GM19023 (cell line): ENCODE results near the gene NKX1-1.

Experiments used
- ATAC-seq: cut with Tn5 transposase; IDR thresholded peaks from one replicate; pipeline ENCODE4 v1.9.1; 2021; ENCODE audit warnings: mild to moderate bottlenecking, moderate library complexity; ENCODE audit not compliant: unreplicated experiment

NKX1-1 gene

DNA sequence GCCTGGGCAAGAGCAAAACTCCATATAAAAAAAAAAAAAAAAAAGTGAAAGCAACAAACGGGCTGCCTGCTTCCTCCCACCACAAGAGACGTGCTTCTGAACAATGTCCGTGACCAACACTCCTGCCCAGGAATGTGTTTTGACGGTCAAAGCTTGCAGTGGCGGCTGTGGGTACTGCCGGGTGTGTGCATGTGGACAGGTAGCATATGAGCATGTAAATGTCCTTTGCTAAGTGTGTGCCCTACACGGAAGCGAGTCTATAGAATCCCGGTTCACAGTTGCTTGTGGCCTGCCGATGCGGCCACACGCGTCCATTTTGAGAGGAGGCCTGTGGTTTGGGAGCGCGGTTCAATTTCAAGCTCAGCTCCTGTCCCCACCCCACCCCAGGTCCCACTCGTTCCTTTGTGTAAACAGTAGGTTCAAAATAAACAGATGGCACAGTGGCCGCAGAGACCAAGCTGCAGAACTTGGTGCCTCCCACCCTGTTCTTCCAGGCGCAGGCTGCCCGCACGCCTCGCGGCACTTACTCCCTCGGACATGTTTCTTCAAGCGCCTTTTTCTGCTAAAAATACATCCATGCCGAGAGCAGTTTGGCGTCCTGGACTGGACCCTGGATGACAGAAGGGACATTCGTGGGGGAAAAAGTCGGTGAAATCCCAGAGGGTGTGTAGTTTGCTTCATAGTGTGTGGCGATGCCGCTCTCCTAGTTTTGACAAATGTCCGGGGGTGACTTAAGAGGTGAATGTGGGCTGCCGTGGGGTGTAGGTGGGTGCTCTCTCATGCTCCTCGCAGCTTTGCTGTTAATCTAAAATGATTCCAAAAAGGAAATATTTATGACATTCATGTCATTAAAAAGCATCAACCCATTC is 11.5 kb upstream of the NKX1-1 start:
- no peak for ATAC-seq

DNA sequence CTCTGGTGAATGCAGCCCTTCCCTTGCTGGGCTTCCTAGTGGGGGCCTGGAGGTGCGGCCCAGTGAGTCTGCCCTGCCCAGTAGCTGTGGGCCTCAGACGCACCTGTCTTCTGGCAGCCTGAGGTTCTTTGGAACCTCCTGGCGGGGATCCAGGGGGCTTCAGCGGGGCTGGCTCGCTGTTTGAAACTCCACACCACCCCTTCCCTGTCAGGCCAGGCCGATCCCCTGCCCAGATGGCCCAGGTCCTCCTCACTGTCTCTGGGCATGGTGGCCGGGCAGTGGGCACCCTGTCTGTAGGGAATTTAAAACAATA is 10.7 kb upstream of the NKX1-1 start:
- no peak for ATAC-seq

DNA sequence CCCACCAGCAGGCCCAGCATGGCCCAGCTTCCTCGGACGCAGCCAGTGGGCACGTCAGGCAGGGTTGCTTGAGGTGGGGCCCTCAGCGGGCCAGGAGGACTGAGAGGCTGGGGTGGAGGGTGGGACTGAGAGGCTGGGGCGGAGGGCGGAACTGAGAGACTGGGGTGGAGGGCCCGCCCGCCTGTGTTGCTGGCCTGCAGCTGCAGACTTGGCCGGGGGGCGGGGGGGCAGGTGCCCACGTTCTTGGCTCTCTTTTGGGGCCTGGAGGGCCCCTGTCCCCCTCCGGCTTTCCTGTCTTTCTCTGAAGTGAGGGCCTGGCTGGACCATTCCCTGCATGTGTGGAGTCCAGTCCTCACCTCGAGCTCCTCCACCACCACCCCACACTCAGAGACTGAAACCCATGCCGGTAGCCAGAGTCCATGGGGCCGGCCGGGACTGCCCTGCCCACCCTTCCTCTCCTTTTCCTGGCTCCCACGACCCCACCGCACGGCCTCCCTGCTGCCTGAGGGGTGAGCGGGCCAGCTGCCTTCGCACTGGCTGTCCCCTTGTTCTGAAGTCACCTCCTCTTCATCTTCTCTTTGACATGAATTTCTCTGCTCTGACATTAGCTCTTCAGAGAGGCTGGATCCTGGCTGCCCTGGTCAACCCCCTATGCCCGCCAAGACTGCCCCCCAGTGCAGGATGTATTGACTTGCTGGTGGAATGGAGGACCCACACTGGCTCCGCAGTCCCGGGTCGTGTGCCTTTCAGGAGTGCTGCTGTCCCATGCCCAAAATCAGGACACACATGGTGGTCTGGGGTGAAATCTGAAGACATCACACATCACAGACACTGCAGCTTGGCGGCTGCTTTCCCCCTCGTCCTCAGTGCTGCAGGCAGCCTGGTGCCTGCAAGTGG is 10.1 kb upstream of the NKX1-1 start:
- ATAC-seq: no peak

DNA sequence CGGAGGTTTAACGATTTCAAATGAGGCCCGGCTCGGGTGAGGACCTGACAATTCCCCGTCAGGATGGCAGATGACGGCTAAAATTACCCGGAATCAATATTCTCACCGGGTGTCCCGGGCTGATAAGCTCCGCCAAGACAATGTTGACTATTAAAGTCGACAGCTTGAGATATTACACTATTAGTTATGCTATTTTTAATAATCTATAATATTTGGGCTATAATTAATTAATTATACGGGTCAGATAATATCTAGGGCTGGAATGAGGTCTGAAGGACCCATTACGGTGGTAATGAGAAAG is 9.4 kb upstream of the NKX1-1 start:
- no peak for ATAC-seq

DNA sequence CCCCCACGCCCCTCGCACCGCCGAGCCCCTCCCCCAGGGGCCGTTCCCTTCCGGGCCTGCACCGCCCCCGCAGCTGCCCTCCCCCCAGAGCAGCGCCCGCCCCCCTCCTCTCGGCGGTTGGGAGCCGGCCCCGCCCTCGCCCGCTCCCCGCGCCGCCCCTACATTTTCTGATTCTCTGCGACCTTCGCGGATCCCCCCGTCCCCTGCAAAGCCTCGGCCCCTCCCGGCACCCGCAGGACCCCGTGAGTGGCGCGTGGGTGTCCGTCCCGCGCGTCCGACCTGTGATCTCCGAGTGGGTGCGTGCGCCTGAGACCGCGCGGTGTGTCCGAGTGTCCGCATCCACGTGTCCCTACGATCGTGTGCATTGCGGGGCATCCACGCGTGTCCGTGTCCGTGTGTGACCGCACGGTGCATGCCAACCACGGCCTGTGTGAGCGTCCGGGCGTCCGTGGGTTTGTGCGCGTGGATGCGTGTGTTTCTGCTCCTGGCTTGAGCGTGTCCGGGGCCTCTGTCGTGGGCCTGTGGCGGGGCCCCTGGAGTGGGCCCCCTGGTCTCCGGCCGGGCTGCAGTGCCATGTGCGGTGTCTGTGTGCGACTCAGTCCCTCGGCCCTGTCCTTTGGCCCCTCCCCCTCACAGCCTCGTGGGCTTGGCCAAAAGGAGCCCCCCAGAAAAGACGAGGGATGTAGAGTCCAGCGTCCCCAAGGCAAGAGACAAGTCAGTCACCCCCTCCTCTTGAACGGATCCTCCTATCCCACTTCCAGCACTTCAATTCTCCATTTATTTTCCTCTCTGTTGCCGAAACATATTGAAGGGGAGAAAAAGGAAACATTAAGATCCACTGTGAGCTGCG is 8.8 kb upstream of the NKX1-1 start:
- ATAC-seq: no peak

DNA sequence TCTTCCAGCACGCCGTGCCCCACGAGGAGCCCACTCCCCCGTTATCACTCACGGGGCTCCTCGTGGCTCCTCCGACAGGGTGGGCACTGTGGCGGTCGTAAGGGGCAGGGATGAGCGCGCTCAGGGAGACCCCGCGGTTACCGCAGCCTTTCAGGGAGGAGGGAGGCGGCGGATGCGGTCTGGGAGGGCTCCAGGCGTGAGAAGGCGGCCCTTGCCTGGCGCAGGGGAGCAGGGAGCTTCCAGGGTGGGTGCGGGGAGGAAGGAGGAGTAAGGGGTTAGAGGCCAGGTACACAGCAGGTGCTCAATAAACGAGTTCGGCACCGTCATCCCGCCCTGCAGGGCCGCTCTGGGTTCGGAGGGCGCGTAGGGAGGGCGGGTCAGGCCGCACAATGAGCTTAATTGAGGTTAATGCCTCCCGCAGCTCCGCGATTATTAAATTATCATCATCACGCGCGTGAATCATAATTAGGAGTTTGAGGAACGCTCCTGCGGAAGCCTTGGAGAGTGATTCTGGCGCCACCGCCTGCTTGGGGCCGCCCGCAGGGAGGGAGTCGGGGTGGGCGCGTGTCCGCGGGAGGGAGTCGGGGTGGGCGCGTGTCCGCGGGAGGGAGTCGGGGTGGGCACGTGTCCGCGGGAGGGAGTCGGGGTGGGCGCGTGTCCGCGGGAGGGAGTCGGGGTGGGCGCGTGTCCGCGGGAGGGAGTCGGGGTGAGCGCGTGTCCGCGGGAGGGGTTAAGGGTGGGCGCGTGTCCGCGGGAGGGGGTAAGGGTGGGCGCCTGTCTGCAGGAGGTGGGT is 7.6 kb upstream of the NKX1-1 start:
- no peak for ATAC-seq

DNA sequence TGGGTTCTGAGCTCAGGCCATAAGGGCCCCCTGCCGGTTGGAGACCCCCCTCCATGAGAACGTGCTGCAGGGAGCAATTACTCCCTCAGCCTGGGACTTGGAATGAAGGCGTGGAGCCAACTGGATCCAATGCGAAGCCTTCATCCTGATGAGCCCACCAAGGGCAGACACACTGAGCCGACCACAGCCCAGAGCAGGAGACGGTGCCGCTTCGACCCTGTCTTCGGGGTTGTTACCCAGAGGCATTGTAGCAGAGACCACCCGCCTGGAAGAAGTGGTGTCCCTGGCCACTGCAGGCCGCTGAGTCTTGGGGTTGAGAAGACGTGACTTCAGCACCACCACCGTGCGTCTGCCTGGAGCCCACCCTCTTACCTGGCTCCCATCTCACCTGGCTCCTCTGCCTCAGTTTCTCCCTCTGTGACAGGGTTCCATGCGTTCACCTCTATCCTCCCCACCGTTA is 7.0 kb upstream of the NKX1-1 start:
- ATAC-seq: no peak

DNA sequence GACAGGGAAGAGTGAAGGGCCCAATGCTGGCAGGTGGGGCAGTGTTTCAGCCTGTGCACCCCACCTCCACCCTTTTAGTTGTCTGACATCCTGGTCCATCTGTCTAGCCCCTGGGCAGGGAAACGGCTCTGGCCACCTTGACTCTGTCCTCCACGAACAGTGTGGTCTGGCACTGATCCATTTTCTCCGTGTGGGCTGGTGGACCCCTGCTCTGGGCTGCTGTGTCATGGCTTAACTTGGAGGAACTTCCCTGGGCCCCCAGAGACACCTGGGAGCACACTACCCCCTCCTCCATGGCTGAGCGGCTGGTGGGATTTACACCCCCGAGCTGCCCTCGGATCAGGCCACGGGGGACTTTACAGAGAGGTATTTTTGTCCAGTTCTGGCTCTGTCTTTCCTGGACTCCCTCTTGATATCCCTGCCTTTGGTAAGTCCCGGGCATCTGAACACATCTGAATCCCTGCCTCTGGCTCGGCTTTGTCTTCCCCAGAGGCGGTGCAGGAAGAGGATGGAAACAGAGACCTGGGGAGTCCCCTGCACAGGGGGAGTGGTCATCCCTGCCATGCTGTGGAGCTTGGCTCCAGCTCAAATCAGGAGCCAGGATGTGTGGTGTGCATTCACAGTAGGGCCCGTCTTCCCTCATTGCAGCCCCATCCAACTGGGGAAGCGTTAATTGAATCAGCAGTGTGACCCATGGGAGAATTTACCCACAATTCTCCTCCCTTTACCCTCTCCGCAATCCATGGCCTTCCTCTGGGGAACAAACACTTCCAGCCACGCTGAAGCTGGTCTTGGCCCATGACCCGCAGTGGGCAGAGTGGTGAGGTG is 6.3 kb upstream of the NKX1-1 start:
- ATAC-seq: no peak

DNA sequence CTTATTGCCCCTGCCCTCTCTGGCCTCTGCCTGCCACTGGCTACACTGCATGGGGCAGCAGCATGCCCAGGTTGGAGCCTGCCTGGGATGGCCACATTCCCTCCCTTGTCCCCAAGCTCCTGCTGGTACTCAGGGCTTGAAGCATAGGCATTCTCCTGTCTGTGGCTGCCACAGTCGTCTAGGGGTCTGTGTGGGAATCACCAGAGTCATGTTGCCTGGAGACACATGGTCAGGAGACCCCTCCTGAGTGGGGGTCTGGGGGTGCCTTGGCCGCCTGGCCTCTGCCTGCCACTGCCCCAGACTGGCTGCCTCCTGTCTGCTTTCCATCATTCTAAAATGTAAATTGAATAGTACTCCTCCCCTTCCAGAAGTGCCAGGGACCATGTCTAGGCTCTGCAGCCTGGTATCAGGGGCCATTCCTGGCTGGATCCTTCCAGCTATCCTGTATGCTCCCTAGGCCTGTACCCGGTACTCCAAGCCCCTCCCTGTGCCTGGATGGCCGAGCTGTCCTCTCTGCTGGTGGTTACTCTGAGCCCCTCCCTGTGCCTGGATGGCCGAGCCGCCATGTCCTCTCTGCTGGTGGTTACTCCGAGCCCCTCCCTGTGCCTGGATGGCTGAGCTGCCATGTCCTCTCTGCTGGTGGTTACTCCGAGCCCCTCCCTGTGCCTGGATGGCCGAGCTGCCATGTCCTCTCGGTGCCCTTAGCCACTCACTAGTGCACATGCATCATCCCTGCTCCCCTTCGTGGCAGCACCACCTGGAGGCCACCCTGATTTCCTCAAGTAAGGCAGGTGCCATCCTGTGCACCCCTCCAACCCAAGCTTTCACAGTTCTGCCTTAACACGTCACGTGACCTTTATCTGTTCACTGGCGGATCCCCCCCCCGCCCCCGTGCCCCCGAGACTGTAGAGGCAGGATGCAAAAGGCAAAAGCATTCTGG is 5.5 kb upstream of the NKX1-1 start:
- ATAC-seq: no peak

DNA sequence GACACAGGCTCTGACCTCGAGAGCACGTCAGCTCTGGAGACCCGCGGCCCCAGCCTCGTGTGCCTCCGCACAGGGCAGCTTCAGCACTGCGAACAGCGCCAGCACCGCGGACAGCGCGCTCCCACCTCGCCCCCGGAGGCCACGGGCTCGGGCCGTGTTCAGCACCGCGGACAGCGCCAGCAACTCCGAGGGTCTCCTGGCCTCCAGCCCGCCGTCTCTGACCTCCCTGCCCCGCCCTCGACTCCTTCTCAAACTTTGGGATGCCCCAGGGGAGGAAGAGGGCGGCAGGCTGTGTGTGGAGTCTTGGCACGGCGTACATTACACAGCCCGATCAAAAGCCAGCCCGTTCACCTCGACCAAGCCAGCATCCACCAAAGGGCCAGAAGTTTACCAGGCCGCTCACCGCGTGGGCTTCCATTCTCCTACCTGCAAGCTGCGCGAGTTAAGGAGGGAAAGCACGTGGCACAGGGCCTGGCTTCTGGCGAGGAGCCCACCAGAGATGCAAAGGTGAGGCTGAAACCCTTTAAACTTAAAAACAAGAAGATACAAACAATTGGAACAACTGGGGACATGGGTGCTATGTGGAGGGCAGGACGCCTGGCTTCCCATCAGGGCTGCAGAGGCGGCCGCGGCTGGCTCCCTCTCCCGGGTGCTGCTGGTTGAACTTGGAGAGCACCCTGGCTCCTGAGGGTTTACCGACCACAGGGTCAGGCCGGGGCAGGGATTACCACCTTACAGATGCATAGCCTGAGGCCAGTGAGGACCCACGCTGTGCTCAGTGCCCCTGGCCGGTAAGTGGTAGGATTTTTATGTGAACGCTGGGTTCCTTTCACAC is 4.5 kb upstream of the NKX1-1 start:
- ATAC-seq: no peak

DNA sequence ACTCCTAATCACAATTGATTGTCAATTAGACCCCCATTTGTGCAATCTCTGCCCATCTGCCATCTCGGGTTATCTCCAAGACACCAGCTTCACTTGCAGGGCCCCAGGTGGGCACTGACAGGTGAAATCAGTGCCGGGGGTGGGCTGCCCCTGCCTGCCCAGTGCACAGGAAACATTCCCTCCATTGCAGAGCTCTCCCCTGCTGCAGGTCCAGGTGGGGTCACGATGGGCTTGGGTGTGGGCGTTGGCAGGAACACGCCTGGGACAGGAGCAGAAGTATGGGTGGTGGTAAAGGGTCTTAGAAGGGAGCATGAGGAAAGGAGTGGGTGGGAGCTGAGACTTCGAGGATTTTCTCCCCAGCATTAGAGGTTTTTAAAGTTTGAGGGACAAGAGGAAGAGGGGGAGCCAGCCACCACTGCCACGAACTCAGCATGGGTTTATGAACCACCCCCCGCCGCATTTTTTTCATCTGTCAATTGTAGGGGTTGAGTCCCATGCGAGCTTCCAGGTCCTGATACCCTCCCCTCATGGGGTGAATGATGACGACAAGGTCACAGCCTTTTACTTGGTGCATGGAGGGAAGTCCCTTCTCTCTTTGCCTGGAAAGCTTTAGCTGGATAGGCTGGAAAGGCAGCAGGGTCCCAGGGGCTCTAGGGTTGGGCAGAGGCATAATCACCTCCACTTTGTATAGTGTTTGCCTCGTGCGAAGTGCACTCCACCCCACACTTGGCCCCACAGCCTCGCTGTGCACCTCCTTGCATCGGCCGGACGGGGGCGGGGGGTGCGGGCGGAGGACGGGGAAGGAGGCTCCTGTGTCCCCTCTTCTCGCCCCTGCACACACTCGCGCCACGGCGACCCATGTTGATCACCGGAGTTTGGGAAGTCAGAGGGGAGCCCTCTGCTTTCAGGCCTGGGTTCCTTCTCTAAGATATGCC is 3.5 kb upstream of the NKX1-1 start:
- ATAC-seq: no peak

DNA sequence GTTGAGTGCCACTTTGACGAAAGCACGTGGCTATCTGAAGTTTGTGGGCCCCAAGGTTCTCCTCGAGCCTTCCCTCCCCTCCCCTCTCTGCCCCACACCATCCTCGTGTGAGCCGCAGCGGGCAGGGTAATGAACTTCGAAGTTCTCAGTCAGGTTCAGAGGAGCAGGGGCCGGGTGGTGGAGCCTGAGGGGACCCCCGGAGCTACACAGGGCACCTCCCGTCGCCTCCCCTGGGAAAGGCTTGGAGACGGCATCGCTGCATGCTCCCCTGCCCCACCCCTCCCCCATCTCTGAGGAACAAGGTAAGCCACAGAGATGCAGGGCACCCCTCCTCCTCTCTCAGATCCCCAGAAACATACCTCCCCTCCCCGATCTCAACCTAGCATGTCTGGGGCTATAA is 2.8 kb upstream of the NKX1-1 start:
- no peak for ATAC-seq

DNA sequence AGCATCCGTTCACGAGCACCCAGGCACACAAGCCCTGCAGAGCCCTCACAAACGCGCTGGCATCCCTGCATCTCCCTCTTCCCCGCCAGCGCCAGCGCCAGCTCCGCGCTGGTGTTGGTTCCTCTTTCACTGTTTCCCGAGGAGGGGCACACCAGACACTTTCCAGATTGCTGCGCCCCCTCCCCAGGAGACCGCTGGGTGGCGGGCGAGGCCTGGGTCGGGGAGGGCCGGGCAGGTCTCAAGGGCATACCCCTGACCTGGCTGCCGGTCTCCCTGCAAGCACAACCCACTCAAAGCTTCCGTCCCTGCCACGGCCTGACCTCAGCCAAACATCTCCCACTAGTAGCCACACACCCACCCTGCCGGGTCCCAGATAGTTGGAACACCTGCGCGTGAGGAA is 2.2 kb upstream of the NKX1-1 start:
- ATAC-seq: no peak

DNA sequence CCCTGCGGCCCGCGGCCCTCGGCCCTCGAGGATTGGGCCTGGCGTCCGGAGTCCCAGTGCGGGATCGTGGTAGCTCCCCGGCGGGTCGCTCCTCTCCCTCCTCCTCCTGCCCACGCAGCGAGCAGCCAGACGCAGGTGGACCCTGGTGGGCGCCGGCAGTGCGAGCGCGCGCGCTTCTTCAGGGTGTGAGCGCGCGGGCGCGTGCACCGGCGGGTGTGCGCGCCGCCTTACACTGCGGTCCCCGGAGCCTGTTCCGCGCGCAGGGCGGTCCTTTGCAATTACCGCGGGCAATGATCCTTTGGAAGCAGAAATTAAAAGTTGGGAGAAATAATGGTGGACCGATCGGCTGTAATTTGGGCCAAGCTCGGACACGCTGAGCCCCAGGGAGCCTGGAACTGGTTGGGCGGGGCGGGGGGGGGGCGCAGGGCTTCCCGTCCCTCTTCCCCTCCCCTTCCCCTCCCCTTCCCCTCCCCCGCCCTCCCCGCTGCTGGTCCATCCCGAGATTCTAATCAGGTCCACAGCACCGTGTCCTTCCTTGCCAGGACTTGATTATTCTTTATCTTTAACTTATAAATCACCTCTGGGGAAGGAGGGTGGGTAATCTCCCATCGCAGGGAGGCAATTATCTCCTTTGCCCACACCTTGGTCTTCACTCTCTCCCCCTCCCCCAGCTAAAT is 1.6 kb upstream of the NKX1-1 start:
- ATAC-seq: no peak

DNA sequence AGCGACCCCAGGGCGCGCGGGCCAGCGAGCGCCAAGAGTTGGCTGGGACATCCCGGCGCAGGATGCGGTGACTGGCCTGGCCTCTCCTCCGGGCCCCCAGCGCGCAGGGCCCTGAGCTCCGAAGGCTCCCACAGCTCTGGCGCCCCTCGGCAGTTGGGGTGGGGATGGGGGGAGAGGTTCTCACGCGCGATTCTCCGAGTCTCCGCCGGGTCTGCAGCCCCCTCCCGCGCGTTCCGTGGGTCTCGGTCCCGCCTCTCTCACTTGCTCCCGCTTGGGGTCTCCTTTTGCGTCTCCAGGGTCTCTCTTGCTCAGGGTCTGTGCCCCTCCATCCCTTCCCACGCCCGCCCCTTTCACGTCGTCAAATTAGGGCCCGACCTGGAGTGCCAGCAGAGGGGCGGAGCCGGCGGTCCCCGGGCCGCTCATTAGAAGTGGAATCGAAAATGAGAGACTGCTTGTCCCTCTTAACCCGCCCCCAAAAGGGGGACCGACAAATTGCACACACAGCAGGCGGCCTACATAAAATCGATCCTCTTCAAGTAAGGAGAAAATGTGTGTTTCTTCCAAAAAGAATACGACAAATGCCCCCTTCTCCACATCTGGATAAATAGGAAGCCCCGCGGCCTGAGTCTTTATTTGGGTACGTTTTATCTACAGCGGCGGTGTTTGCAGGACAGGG is 877 bp upstream of the NKX1-1 start:
- ATAC-seq: no peak
